GM19240 (cell line): ENCODE results near the gene CEP128.

Source experiments
- DNase-seq: peaks from one replicate; pipeline ENCODE4 v3.0.0; 2011; ENCODE audit warnings: low spot score; ENCODE audit not compliant: insufficient read length

The CEP128 gene

DNA sequence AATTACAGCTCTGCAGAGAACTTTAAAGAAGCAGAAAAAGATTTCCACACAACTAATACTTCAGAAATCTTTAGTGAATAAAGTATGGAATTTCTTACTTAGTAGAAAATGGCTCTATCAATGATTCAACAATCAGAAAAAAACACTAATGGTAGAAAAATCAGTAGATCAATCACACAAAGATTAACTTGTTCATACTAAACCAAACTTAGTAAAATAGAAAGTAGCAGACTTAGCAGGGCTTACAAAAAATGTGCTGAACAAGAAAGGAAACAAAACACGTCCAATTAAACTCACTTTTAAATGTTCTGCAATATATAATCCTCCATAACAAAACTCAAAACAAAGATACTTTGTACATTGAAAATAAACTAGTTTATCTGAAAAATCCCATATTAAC is 38.9 kb downstream of the CEP128 start:
- DNase-seq, result no peak

DNA sequence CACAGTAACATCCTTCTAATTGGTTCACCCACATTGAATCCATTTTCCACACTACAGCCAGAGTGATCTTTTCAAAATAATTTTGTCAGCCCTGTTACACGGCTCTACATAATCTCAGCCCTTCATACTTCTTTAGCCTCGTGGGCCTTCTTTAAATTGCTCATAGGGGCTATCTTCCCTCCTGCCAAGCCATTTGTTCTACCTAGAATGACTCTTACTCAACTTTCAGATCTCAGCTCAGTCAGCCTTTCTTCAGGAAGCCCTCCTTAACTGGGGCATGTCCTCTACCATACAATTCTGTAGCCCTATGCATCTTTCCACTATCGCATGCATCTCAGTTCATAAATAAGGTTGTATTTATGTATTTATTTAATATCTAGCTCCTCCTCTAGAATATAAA is 39.7 kb downstream of the CEP128 start:
- DNase-seq, result no peak

DNA sequence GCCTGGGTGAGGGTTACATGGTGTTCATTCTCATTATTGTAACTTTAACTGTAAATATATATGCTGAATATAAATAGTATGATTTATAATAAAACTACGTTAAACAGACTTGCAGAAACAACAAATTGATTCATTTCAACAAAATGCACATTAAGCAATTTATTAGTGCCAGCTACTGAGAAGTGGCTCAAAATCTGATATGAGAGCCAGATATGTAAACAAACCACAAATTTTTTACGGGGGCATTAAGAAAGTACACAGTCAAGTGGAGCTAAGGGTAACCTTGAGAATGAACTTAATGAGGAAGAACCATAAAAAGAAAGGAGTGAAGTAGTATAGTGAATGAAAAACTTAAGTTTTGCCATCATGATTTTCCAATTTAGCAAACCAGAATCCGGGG is 40.3 kb downstream of the CEP128 start:
- no peak for DNase-seq

DNA sequence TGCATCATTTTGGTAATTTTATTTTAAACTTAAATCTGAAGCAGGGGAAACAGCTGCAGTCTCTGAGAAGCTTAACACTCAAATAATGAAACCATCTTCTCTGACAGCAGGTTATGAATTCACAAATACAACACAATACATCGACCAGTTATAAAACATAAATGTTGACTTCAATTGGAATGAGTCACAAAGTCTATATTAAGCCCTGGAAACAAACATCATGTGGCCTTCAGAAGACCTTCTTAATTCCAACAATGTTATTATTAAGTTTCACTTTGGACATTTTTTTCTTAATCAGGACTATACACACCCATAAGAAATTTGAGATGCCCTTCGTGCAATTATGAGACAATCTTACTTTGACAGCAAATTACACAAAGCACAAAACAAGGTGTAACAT is 68.9 kb downstream of the CEP128 start:
- DNase-seq, result no peak

DNA sequence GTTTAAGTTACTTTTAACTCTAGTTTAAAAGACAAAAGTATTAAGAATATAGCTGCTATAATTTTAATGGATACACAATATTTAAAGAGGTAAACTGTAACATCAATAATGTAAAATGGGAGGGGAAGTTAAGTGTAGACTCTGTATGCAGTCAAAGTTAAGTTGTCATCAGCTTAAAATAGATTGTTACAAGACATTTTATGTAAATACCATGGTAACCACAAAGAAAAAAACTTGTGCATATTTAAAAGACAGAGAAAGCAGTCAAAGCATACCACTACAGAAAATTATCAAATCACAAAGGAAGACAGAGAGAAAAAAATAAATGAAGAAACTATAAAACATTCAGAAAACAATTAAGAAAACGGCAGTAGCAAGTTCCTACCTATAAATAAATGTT is 73.3 kb downstream of the CEP128 start:
- no peak for DNase-seq

DNA sequence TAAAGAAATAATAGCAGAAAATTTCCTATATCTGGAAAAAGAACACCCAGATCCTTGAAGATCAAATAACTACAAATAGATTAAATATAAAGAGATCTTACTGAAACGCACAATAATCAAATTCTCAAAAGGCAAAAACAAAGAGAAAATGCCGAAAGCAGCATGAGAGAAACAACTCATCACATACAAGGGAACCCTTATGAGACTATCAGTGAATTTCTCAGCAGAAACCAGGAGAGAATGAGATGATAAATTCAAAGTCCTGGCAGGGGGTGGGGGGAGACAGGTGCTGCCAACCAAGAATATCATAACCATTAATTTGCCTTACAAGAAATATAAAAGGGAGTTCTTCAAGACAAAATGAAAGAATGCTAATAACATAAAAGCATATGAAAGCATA is 73.7 kb downstream of the CEP128 start:
- no peak for DNase-seq

DNA sequence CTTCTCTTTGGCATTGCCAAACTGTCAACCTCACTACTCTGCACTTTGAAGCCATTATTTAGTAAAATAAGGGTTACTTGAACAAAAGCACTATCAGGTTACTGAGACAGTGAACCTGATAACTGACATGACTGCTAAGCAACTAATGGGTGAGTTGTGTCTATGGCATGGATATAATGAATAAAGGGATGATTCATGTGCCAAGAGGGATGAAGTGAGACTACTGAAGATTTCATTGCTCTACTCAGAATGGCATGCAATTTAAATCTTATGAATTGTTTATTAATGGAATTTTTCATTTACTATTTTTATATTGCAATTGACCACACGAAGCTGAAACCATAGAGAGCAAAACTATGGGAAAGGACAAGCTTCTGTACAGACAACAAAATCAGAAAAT is 74.4 kb downstream of the CEP128 start:
- no peak for DNase-seq

DNA sequence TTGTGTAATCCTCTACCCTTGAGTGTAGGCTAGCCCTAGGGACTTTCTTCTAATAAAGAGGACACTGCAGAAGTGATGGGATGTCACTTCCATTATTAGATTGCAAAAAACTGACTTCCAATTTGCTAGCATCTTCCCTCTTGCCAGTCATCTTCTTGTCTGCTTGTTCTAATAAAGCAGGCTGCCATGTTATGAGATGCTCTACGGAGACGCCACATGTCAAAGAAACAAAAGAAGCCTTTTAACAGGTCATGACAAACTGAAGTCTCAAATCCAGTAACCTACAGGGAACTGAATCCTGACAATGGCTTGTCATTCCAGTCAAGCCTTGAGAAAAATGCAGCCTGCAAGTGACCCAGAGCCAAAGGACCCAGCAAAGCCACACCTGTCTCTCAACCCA is 76.0 kb downstream of the CEP128 start:
- DNase-seq, result no peak

DNA sequence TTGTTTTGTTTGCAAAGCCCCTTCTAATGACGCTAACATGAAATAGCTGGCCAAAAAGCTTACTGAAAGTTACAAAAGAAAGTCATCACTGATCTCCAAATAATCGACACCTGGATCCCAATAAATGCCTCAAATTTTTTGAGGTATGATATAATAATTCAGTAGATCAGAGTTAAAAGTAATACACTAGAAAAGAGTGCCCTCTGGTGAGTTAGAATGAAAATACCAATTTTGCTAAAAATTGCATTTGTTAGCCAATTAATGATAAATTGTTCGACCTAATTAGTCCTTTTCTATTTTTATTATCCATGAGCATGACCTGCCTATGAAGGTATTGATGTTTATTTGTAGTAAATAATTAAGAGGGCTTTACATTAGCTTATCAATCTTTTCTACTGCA is 78.6 kb downstream of the CEP128 start:
- no peak for DNase-seq

DNA sequence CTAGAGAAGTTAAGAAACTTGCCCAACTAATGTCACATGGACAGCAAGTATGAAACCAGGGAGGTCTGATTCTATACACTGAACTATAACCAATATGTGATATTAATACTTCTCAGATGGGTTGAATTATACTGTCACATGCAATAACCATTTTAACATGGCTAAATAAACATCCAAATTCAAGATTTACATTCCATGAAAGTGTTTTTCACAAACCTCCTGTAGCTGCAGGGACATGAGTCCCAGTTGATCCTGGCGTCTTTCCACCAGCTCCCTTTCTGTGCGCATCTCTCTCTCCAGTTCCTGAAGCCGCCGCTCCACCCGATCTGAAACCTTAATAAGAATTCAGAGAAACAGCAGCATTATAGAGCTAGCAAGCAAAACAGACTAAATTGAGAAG is 79.0 kb downstream of the CEP128 start:
- DNase-seq, result no peak

DNA sequence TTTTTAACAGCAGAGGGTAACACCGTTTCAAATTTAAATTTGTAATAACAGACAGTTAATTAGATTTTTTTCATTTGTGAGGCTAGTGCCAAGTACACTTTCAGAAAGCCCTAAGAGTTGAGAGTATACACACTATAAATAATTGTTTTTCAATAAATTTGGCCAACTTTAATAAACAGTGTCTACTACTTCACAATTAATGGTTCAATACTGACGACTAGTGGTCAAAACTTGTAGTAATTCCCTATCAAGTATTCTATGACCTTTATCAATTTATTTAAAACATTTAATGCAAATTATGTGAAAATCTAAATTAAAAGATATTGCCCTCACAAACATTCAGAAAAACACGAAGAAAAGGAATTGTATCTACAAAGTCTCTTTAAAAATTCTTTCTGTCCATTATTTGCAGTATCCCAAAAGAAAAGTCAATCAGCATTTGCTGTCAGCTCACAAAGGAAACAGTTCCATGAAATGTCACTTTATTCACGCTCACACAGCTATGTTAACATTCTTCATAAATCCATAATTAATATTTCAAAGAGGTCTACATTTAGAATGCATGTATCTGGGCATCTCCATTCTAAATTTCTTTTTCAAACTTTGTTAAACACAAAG is 91.2 kb downstream of the CEP128 start:
- DNase-seq, result no peak

DNA sequence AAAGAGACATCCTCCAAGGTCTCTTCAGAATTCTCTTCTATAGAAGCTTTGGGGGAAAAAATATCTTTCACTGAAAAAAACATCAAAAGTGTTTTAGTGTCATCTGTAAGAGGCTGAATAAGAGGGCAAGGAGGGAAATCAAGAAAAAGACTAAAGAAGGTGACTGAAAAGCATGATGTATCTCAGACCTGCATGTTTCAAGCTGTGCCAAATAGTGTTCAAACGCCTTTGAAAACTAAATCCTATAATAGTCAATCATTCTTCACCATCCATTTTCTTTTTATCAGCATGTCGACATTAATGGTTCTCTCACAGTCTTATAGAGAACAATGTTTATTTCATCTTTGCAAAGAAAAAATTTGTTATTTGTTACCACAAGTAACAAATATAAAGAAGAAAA is 94.5 kb downstream of the CEP128 start:
- no peak for DNase-seq

DNA sequence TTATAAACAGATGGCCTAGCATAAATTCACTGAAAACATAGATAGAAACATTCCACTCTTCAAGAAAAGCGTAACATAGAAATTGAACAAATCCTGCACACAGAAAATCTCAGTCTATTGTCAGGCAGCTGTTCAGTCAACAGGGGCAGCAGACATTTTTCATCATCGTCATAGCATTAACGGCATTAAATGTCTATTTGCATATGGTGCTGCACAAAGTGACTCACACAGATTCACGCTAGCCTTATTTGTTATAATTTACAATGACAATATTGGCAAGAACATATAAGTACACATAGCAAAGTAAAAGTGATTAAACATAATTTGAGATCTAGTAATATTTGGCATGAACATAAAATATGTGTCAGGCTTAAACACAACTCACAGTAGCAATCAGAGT is 95.7 kb downstream of the CEP128 start:
- DNase-seq, result no peak

DNA sequence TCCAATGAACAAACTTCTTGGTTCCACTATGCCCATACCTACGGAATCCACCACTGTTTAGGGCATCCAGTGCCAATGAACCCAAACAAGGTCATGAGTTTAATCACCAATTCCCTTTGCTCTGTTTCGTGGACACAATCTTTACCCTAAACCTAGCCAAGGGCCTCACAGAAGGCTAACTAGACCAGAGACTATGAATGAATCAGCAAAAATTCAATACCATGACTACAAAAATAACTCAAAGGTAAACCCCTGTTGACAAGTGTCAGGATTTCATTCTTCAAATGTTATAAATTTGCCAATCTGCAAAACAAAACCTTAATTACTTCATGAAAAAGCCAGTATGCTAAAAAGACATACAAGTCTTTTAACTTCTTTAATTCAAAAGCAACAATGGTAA is 96.7 kb downstream of the CEP128 start:
- no peak for DNase-seq

DNA sequence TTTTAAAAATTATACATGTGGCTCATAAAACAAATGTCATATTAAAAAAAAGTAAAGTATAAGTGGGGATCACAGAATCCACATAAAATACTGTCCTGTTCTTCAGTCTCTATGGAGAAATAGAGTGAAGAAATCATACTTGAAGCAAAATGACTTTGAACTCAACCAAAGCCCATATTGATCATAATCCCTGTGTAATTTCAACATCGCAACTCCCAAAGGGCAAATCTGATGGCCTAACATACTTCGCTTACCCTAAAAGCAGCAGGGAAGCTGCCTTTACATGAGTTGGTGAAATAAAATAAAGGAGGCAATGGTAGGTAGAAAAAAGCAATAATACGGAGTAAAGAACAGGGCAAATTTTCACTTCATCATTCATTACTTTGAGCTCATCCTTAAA is 101.8 kb downstream of the CEP128 start:
- no peak for DNase-seq

DNA sequence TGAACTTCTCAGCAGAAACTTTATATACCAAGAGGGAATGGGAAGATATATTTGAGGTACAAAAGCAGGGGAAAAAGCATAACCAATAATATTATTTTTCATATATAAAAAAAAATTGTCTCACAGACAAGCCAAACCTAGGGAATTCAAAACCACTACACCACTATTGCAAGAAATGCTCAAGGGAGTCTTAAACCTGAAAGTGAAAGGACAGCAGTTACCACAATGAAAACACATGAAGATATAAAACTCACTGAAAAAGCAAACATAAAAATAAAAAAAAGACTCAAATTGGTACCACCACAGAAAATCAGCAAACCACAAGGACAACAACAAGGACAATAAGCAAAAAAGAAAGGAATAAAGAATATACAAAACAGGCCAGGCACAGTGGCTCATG is 131.9 kb downstream of the CEP128 start:
- DNase-seq, result no peak

DNA sequence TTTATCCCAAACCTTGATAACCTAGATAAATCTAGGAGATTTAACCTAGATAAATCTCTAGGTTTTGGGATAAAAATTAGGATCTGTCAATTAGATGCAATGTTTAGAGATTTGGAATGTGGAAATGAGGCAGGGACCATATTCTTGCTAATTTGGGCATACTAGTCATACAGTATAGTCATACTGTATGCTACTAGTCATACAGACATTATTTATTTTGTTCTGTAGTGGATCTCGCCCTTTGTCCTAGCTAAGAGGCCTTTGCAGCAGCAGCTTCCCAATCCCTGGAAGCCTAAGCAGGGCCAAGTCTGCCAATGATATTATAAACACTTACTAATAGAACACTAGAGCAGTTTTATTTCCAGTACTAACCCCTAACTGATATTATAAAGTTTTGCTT is 136.4 kb downstream of the CEP128 start:
- DNase-seq, result no peak

DNA sequence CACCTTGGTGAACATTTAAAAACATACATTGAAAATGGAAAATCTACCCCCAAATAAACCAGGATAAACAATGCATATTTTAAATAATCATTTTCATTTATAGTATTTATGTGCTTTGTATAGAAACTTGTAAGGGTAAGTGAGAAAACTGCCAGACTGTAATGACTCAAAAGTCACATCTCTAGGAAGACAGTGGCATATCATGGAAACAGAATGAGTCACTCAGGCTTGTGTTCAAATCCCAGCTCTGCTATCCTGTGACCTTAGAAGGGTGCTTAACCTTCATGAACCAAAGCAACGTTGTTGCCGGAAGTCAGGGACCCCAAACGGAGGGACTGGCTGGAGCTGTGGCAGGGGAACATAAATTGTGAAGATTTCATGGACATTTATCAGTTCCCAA is 142.7 kb downstream of the CEP128 start:
- DNase-seq, result no peak

DNA sequence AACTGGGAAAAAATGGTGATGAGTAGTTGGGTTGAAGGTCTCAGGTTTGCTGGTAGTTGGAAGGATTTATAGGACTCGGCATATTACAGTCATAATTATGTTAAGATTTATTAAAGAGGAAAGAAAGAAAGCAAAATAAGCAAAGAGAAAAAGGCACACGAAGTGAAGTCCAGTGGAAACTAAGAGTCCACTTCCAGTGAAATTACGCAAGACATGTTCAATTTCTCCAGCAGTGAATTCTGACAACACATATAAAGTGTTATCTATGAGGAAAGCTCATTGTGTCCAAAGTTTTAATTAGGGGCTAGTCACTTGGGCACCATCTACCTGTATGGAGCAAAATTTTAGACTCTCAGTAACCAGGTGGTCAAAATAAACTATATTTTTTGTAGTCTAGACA is 143.3 kb downstream of the CEP128 start:
- DNase-seq, result no peak

DNA sequence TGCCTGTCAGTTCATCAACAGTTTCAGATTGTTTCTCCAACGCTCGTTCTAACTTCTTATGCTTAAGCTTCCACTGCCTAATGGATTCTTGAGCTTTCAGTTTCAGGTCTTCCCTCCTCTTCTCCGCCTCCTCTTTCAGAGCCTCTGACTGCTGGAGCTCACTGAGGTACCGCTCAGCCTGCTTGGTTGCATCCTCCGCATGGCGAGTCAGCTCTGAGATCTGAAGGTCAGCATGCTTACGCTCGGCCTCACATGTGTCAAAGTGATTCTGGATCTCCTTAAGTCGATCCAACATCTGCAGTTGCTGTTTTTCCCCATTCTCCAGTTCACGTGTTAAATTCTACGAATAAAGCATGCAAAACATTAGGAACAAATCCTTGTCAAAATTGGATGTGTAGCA is 148.8 kb downstream of the CEP128 start:
- no peak for DNase-seq

DNA sequence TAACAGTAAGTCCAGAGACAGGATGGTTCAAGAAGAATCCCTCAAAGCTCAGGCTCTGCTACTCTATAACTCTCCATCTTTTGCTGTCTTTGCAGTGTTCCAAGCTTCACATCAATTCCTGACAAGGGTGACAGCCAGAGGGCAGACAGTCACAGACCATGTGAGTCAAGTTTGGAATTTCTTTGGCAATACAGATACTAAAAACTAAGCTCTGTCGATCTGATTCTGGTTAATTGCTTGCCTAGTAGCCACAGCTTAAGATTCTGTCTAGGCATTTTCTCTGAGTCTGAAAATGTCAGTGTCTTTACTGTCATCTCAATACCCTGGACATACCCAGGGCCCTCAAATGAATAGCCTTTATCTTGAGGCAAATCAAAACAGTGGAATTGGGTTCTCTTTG is 153.7 kb downstream of the CEP128 start:
- no peak for DNase-seq

DNA sequence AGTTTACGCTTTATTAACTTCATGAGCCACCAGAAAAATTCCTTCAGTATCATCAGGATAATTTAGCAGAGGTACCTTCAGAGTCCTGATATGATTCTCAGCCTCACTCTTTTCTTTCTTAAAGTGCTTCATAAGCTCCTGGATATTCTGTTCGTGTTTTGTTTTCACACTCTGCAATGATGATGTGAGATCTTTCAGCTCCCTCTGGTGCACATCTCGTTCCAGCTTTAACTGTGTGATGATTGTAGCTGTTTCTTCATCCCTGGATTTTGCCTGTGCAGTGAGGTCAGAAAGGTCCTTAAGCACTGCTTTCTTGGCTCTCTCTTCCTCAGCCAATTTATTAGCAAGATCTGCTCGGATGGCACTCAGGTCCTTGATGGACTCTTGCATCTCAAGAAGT is 156.7 kb downstream of the CEP128 start:
- no peak for DNase-seq

DNA sequence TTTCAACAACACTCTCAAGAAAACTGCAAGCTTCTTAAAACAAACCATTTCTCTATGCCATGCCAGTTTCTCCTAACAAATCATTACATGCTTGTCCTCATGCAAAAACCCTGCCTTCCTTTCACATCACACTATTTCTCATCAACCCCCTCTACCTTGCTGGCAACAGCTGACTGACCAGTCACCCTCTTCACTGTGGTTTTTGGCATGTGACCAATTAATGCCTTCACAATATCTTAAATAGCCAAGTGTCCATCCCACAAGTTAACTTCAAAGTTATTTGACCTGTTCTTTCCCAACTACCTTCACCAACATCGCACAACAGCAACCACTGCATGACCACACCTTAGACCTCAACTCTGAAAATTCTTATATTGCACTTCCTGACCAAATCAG is 159.6 kb downstream of the CEP128 start:
- DNase-seq, result no peak

DNA sequence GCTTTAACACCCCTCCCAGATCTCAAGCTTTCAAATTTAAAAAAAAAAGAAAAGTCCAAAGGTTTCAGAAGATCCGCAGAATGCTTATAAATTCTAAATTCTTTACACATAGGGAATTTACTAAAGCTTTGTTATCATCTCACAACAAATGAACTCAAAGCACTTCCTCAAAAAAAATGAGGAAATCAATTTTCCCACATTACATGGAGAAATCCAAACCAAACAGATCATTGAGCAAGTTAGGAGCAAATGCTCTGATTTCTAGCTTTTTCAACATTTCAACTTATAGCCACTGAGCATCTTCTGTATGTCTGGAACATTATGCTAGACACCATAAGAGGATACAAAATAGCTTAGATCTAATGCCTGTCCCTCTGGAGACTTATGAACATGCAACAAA is 161.0 kb downstream of the CEP128 start:
- no peak for DNase-seq
